GM12878 (cell line): ENCODE measurements around the gene KLK2. TPM values are rescaled to one million over a fixed set of nuclear protein-coding genes. Genes with fewer than 3 reads are reported as not detected.
A peak's percentile ranks its signal among the peaks of the same experiment; 100 is the strongest.

Source experiments
- ATAC-seq: fragments of 200-7000 bp; cut with Tn5 transposase; 3 replicates; pipeline ENCODE4 v1.9.1; 2020; ENCODE audit warnings: mild to moderate bottlenecking, moderate library complexity
- BruUV-seq: library from RNA; stranded (reverse); fragments of 400-500 nt; replicated peaks from 2 replicates; lab custom pipeline; 2021; lab: Mats Ljungman, UMichigan
- CTCF ChIA-PET: fragments of 300-600 bp; sonication (Branson Sonifier 250); formaldehyde crosslinking; extraction: SDS; loops from one replicate; lab custom pipeline; 2021; ENCODE audit warnings: inconsistent platforms; lab: Yijun Ruan, JAX
- POLR2A ChIA-PET: fragments of 350-600 bp; formaldehyde crosslinking; extraction: SDS; loops from one replicate; lab custom pipeline; 2021; ENCODE audit warnings: inconsistent platforms; lab: Charles Lee
- RAD21 ChIA-PET: fragments of 300-600 bp; sonication (Branson Sonifier 250); formaldehyde crosslinking; loops from one replicate; lab custom pipeline; 2023; ENCODE audit warnings: antibody characterized with exemption; ENCODE audit not compliant: unreplicated experiment; lab: Charles Lee
- SMC1A ChIA-PET: fragments of 300-600 bp; sonication (Branson Sonifier 250); formaldehyde crosslinking; loops from one replicate; lab custom pipeline; 2023; ENCODE audit not compliant: unreplicated experiment, uncharacterized antibody; lab: Charles Lee
- DNase-seq: peaks from one replicate; pipeline ENCODE4 v3.0.0-alpha.2; 2011; ENCODE audit warnings: low read depth, low spot score
- FAIRE-seq: peaks from 3 replicates; lab custom pipeline; 2011; peaks lifted over from hg19 to GRCh38; lab: Jason Lieb, UNC
- H2AFZ ChIP-seq: 2 replicates; pipeline ENCODE4 v1.6.0; 2011; ENCODE audit warnings: low read depth, low read length, control low read depth; ENCODE audit not compliant: control insufficient read depth
- H3K27ac ChIP-seq: 2 replicates; pipeline ENCODE4 v1.5.1; 2011; ENCODE audit warnings: control low read depth; ENCODE audit not compliant: control insufficient read depth, insufficient read depth
- H3K27me3 ChIP-seq, 2 experiments: replicated peaks in 1 of 2; 2 replicates each; pipeline versions ENCODE4 v1.6.0 to v1.6.1; 2011; ENCODE audit warnings: low read length in 1 of 2; ENCODE audit not compliant: control insufficient read depth in 2 of 2, insufficient read depth in 2 of 2
- H3K36me3 ChIP-seq, 2 experiments: 2 replicates each; pipeline ENCODE4 v1.5.1; 2011; ENCODE audit warnings: low read length in 1 of 2; ENCODE audit not compliant: control insufficient read depth in 2 of 2, insufficient read depth in 2 of 2
- H3K4me1 ChIP-seq: 2 replicates; pipeline ENCODE4 v1.6.1; 2011; ENCODE audit warnings: mild to moderate bottlenecking, low read length, moderate library complexity, mixed read lengths; ENCODE audit not compliant: control insufficient read depth, insufficient read depth
- H3K4me2 ChIP-seq: 2 replicates; pipeline ENCODE4 v1.6.0; 2011; ENCODE audit warnings: control low read depth; ENCODE audit not compliant: control insufficient read depth, insufficient read depth
- H3K4me3 ChIP-seq: fragments of 200-600 bp; sonication (generic); 2 replicates; pipeline ENCODE4 v1.5.1; 2016
- H3K79me2 ChIP-seq: 2 replicates; pipeline ENCODE4 v1.6.0; 2011; ENCODE audit warnings: low read length; ENCODE audit not compliant: control insufficient read depth, insufficient read depth
- H3K9ac ChIP-seq: 2 replicates; pipeline ENCODE4 v1.8.0; 2011; ENCODE audit warnings: low read length, control low read depth, mixed read lengths; ENCODE audit not compliant: control insufficient read depth, insufficient read depth
- H3K9me3 ChIP-seq: replicated peaks from 3 replicates; pipeline ENCODE4 v1.5.1; 2011; ENCODE audit warnings: mild to moderate bottlenecking, low read length; ENCODE audit not compliant: control insufficient read depth, insufficient read depth
- H4K20me1 ChIP-seq: 2 replicates; pipeline ENCODE4 v1.6.0; 2011; ENCODE audit not compliant: control insufficient read depth, insufficient read depth
- BCL3 ChIP-seq: IDR thresholded peaks from 2 replicates; pipeline ENCODE4 v1.6.1; 2011; ENCODE audit warnings: borderline replicate concordance, low read depth, mild to moderate bottlenecking, moderate library complexity, low read length; ENCODE audit not compliant: insufficient read depth, poor library complexity, severe bottlenecking
- BCLAF1 ChIP-seq: fragments of 450-650 bp; IDR thresholded peaks from 2 replicates; pipeline ENCODE4 v1.6.1; 2017; ENCODE audit warnings: antibody characterized with exemption, mild to moderate bottlenecking, moderate library complexity
- CUX1 ChIP-seq: IDR thresholded peaks from 2 replicates; pipeline ENCODE4 v1.6.1; 2012; ENCODE audit warnings: improper control_type of control experiment, low read depth, low read length; ENCODE audit not compliant: insufficient replicate concordance
- FOXK2 ChIP-seq: fragments of 450-650 bp; IDR thresholded peaks from 2 replicates; pipeline ENCODE4 v1.6.1; 2017; ENCODE audit warnings: mild to moderate bottlenecking, moderate library complexity
- IRF4 ChIP-seq: IDR thresholded peaks from 2 replicates; pipeline ENCODE4 v1.6.1; 2011; ENCODE audit warnings: low read depth, low read length
- NFYB ChIP-seq: IDR thresholded peaks from 2 replicates; pipeline ENCODE4 v1.6.1; 2011; ENCODE audit warnings: low read depth, mild to moderate bottlenecking, low read length, improper control_type of control experiment, moderate library complexity; ENCODE audit not compliant: insufficient read depth
- PAX5 ChIP-seq: IDR thresholded peaks from 2 replicates; pipeline ENCODE4 v1.6.1; 2011; ENCODE audit warnings: low read depth, low read length, borderline replicate concordance
- SREBF2 ChIP-seq: IDR thresholded peaks from 2 replicates; pipeline ENCODE4 v1.6.1; 2012; ENCODE audit warnings: mild to moderate bottlenecking, low read length
- TCF12 ChIP-seq: IDR thresholded peaks from 2 replicates; pipeline ENCODE4 v1.6.1; 2011; ENCODE audit warnings: low read depth, mild to moderate bottlenecking, low read length
- USF2 ChIP-seq: IDR thresholded peaks from 2 replicates; pipeline ENCODE4 v1.6.1; 2011; ENCODE audit warnings: low read depth, low read length, improper control_type of control experiment, borderline replicate concordance
- WGBS: methylation state at CpG from one replicate; pipeline ENCODE4 v1.1.6; 2016; ENCODE audit warnings: low lambda C conversion rate; ENCODE audit not compliant: insufficient replicate concordance, insufficient coverage; ENCODE audit errors: missing lambda C conversion rate; 5-methylcytosine and 5-hydroxymethylcytosine counted together
- in situ Hi-C: fragments of 300-500 bp; cut with MboI; formaldehyde crosslinking; loops from 9 replicates; pipeline ENCODE4 v1.14.3; 2018; ENCODE audit warnings: mixed read lengths
- intact Hi-C: fragments of 100-400 bp; cut with micrococcal nuclease; formaldehyde crosslinking; loops from one replicate; pipeline ENCODE4 v1.14.2; 2022; ENCODE audit not compliant: unreplicated experiment
- polyA plus RNA-seq, 11 experiments: library from polyadenylated mRNA; depleted of rRNA in 4 of 11; unstranded in 6 of 11; stranded (reverse) in 5 of 11; fragments of >200 nt; fragmentation: Nextera tagmentation in 4 of 11; fragmentation: Illumina TruSeq in 1 of 11; extraction: Ambion mirVana in 4 of 11; extraction: Trizol in 1 of 11; gene quantifications; 1 replicate in 1 of 11; 2 replicates in 10 of 11; pipeline versions ENCODE4 v1.2.1 to v1.2.3, GENCODE V29; 2011 to 2016; ENCODE audit warnings: inconsistent platforms in 2 of 11, missing spikeins in 2 of 11, low read depth in 1 of 11
- total RNA-seq, 4 experiments: library from RNA; depleted of rRNA in 3 of 4; stranded (reverse); fragments of >200 nt in 3 of 4; fragmentation: Illumina TruSeq in 1 of 4; extraction: Trizol in 1 of 4; gene quantifications; 2 replicates each; pipeline versions ENCODE4 v1.2.1 to v1.2.3, GENCODE V29; 2013 to 2021

KLK2 gene
- total and polyA plus RNA-seq, 10 of the 15 experiments (the other 5 are each of a cell fraction or from before 2014, with no cell fraction given), result 0.19 to 3.1 (median 1.2) TPM

GRCh38 chr19:50876456-50876855 is 3.2 kb downstream of the KLK2 start:
- intact Hi-C loops (no loop called here), in situ Hi-C loops (no loop called here)
- no peak overlapping the region for H3K27ac ChIP-seq
- BruUV-seq, result no TSS peak
- no peak for DNase-seq
- ATAC-seq, result peak; percentile 18; the same call in 2 of the 3 replicates
- H3K79me2 ChIP-seq, result no peaks in the 10 kb centered on the region
- peaks cover 25% of the 10 kb centered on the region for H3K4me1 ChIP-seq
- RAD21 ChIA-PET, result interaction anchor here (1.2 kb wide), 1 partner anchor 45 kb away, joined by 3 read pairs; no protein-coding TSS in a partner anchor
- no peaks in the 10 kb centered on the region for H3K27me3 ChIP-seq
- no peaks in the 10 kb centered on the region for H3K36me3 ChIP-seq
- H3K4me3 ChIP-seq, result no peak overlapping the region
- no peaks in the 10 kb centered on the region for H4K20me1 ChIP-seq
- 76% methylated on average over 7 of the region's 7 CpGs for WGBS
- peak overlapping the region; percentile 16; the same call in 1 of the 2 replicates for H3K9ac ChIP-seq
- SMC1A ChIA-PET, result no interaction called here
- peak overlapping the region; percentile 94 for H2AFZ ChIP-seq
- no peak for FAIRE-seq
- H3K4me2 ChIP-seq, result peak overlapping the region; percentile 80; the same call in 1 of the 2 replicates
- POLR2A ChIA-PET, result no interaction called here
- no peaks in the 10 kb centered on the region for H3K9me3 ChIP-seq
- CTCF ChIA-PET, result interaction anchor here (1.9 kb wide), 1 partner anchor 29 kb away, joined by 6 read pairs; no protein-coding TSS in a partner anchor
- TF ChIP-seq SREBF2 (no peak), CUX1 (no peak), BCL3 (no peak), BCLAF1 (no peak), IRF4 (no peak), PAX5 (no peak), NFYB (no peak), TCF12 (no peak), FOXK2 (no peak), USF2 (no peak)
